ENCODE data around the gene TP53BP1.

TP53BP1 gene

DNA sequence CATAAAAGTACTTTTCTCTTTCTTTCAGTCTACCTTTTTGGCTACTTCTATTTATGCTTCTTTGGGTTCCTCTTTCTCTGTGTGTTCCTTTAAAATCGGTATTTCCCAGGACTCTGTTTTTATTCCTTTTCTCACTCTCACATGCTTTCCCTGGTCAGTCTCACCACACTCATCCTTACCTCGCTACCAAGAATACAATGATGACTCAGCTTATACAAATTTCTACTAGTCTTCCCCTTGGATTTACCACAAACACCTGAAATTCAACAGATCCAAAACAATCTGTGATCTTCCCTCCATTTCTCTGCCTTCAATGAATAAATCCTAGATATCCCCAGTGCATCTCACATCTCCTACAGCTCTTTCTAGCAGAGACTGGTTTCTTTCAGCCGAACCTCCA, 69.2 kb downstream of the TP53BP1 start:
- no peak for TF ChIP-seq TSHZ2 (CRISPR knock-in tag; IDR thresholded peaks at IDR 0.05)
- TF ChIP-seq GLIS3 (CRISPR knock-in tag; IDR thresholded peaks at IDR 0.05) = no peak
- TF ChIP-seq ISL1 (CRISPR knock-in tag; IDR thresholded peaks at IDR 0.05) = no peak
- no peak for TF ChIP-seq BACH2 (CRISPR knock-in tag; IDR thresholded peaks at IDR 0.05; ENCODE audit: borderline replicate concordance)
- TF ChIP-seq ZFP30 (CRISPR knock-in tag; IDR thresholded peaks at IDR 0.05) = no peak
- no peak for TF ChIP-seq CREB5 (CRISPR knock-in tag; IDR thresholded peaks at IDR 0.05; ENCODE audit: low read depth)
- TF ChIP-seq ZNF565 (CRISPR knock-in tag; conservative IDR thresholded peaks at IDR 0.05; ENCODE audit: low read depth) = no peak
- TF ChIP-seq ARNTL (CRISPR knock-in tag; IDR thresholded peaks at IDR 0.05; ENCODE audit: borderline replicate concordance, low read depth) = no peak
- TF ChIP-seq, protein P1, sequence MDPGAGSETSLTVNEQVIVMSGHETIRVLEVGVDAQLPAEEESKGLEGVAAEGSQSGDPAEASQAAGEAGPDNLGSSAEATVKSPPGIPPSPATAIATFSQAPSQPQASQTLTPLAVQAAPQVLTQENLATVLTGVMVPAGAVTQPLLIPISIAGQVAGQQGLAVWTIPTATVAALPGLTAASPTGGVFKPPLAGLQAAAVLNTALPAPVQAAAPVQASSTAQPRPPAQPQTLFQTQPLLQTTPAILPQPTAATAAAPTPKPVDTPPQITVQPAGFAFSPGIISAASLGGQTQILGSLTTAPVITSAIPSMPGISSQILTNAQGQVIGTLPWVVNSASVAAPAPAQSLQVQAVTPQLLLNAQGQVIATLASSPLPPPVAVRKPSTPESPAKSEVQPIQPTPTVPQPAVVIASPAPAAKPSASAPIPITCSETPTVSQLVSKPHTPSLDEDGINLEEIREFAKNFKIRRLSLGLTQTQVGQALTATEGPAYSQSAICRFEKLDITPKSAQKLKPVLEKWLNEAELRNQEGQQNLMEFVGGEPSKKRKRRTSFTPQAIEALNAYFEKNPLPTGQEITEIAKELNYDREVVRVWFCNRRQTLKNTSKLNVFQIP (CRISPR knock-in tag; IDR thresholded peaks at IDR 0.05; ENCODE audit: borderline replicate concordance, low read depth) = no peak
- no peak for TF ChIP-seq ZNF70 (CRISPR knock-in tag; IDR thresholded peaks at IDR 0.05)
- no peak for TF ChIP-seq ZFP3 (CRISPR knock-in tag; IDR thresholded peaks at IDR 0.05)
- no peak for TF ChIP-seq RARB (CRISPR knock-in tag; IDR thresholded peaks at IDR 0.05)
- no peak for TF ChIP-seq TOX (CRISPR knock-in tag; IDR thresholded peaks at IDR 0.05; ENCODE audit: borderline replicate concordance)
- TF ChIP-seq ZNF8 (CRISPR knock-in tag; IDR thresholded peaks at IDR 0.05) = no peak
- no peak for TF ChIP-seq ESRRG (CRISPR knock-in tag; IDR thresholded peaks at IDR 0.05)
- TF ChIP-seq CSRNP3 (CRISPR knock-in tag; IDR thresholded peaks at IDR 0.05) = no peak
- TF ChIP-seq, protein P2, sequence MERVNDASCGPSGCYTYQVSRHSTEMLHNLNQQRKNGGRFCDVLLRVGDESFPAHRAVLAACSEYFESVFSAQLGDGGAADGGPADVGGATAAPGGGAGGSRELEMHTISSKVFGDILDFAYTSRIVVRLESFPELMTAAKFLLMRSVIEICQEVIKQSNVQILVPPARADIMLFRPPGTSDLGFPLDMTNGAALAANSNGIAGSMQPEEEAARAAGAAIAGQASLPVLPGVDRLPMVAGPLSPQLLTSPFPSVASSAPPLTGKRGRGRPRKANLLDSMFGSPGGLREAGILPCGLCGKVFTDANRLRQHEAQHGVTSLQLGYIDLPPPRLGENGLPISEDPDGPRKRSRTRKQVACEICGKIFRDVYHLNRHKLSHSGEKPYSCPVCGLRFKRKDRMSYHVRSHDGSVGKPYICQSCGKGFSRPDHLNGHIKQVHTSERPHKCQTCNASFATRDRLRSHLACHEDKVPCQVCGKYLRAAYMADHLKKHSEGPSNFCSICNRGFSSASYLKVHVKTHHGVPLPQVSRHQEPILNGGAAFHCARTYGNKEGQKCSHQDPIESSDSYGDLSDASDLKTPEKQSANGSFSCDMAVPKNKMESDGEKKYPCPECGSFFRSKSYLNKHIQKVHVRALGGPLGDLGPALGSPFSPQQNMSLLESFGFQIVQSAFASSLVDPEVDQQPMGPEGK (CRISPR knock-in tag; IDR thresholded peaks at IDR 0.05; ENCODE audit: borderline replicate concordance) = no peak
- TF ChIP-seq PPARA (CRISPR knock-in tag; IDR thresholded peaks at IDR 0.05; ENCODE audit: borderline replicate concordance) = no peak
- ATAC-seq = no peak

DNA sequence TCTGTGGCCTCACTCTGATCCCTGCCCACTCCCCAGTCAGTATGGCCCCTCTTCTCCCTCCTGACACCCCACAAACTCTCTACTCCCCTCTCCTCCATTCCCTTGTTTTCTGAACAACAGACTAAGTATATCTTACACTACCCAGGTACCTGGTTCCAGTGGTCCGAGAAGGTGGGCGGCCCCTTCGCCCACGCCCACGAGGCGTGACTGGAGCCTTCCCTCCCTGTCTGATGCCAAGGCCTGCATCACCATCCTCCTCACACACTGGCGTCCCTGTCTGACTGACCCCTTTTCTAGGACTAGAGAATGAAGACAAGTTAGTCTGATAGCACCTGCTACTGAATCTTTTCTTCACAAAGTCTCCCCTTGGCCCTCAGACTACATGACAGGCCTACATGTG, 72.1 kb downstream of the TP53BP1 start:
- no peak for TF ChIP-seq TOX (CRISPR knock-in tag; IDR thresholded peaks at IDR 0.05; ENCODE audit: borderline replicate concordance)
- TF ChIP-seq CSRNP3 (CRISPR knock-in tag; IDR thresholded peaks at IDR 0.05) = no peak
- no peak for TF ChIP-seq ZC3H10 (CRISPR knock-in tag; IDR thresholded peaks at IDR 0.05)
- no peak for ATAC-seq

DNA sequence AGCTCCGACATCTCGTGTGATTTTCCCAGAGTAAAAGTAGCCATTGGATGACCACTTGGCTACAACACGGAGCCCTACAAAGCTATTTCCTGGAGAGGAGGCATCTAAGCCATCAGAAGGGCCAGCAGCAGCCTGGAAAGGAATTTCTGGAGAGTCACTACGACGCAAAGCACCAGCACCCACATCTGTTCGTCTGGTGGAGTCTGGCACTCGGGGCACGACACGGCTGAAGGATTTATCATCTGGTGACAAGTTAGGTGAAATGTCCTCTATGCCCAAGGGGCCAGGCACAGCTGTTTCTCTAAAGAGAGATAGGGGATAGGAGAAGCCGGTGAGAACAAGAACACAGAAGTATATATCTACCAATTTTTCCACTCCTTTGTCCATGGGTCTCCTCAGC, 72.5 kb downstream of the TP53BP1 start:
- no peak for ATAC-seq
- no peak for TF ChIP-seq PPARA (CRISPR knock-in tag; IDR thresholded peaks at IDR 0.05; ENCODE audit: borderline replicate concordance)
- no peak for TF ChIP-seq GLIS3 (CRISPR knock-in tag; IDR thresholded peaks at IDR 0.05)
- TF ChIP-seq RARB (CRISPR knock-in tag; IDR thresholded peaks at IDR 0.05) = no peak
- TF ChIP-seq ZFP3 (CRISPR knock-in tag; IDR thresholded peaks at IDR 0.05) = no peak
- TF ChIP-seq, protein P1 (CRISPR knock-in tag; IDR thresholded peaks at IDR 0.05; ENCODE audit: borderline replicate concordance, low read depth) = no peak
- no peak for TF ChIP-seq TSHZ2 (CRISPR knock-in tag; IDR thresholded peaks at IDR 0.05)
- no peak for TF ChIP-seq CSRNP3 (CRISPR knock-in tag; IDR thresholded peaks at IDR 0.05)
- no peak for TF ChIP-seq ZNF565 (CRISPR knock-in tag; conservative IDR thresholded peaks at IDR 0.05; ENCODE audit: low read depth)
- TF ChIP-seq BACH2 (CRISPR knock-in tag; IDR thresholded peaks at IDR 0.05; ENCODE audit: borderline replicate concordance) = no peak
